Smooth muscle cell (in vitro differentiated cells): ENCODE results near the gene ADGRV1. TPM values are rescaled to one million over a fixed set of nuclear protein-coding genes. Genes with fewer than 3 reads are reported as not detected.

Experiments
- DNase-seq: peaks from one replicate; lab custom pipeline; 2025; ENCODE audit not compliant: unreplicated experiment; lab: John Stamatoyannopoulos, UW
- H2AFZ ChIP-seq: fragments of 200-600 bp; sonication (generic); 2 replicates; pipeline ENCODE4 v1.6.0; 2016; ENCODE audit warnings: antibody characterized with exemption, low read depth, mild to moderate bottlenecking
- H3F3A ChIP-seq: fragments of 200-600 bp; sonication (generic); 2 replicates; pipeline ENCODE4 v1.6.0; 2017; ENCODE audit warnings: antibody characterized with exemption, low read depth
- H3K27ac ChIP-seq: fragments of 200-600 bp; sonication (generic); 2 replicates; pipeline ENCODE4 v1.5.1; 2016; ENCODE audit warnings: low read depth, mild to moderate bottlenecking
- H3K27me3 ChIP-seq: fragments of 200-600 bp; sonication (generic); 2 replicates; pipeline ENCODE4 v1.6.1; 2016; ENCODE audit warnings: low read depth, mild to moderate bottlenecking
- H3K36me3 ChIP-seq: fragments of 200-600 bp; sonication (generic); 2 replicates; pipeline ENCODE4 v1.5.1; 2016; ENCODE audit warnings: low read depth
- H3K4me1 ChIP-seq: fragments of 200-600 bp; sonication (generic); 2 replicates; pipeline ENCODE4 v1.5.1; 2016; ENCODE audit warnings: low read depth
- H3K4me2 ChIP-seq: fragments of 200-600 bp; sonication (generic); 2 replicates; pipeline ENCODE4 v1.6.0; 2016; ENCODE audit warnings: mild to moderate bottlenecking
- H3K4me3 ChIP-seq: fragments of 200-600 bp; sonication (generic); 2 replicates; pipeline ENCODE4 v1.5.1; 2016; ENCODE audit warnings: mild to moderate bottlenecking
- H3K79me2 ChIP-seq: fragments of 200-600 bp; sonication (generic); 2 replicates; pipeline ENCODE4 v1.6.0; 2016; ENCODE audit warnings: low read depth, mild to moderate bottlenecking
- H3K9ac ChIP-seq: fragments of 200-600 bp; sonication (generic); 2 replicates; pipeline ENCODE4 v1.6.0; 2016; ENCODE audit warnings: low read depth
- H3K9me3 ChIP-seq: fragments of 200-600 bp; sonication (generic); replicated peaks from 2 replicates; pipeline ENCODE4 v1.5.1; 2016; ENCODE audit warnings: low read depth
- H4K20me1 ChIP-seq: fragments of 200-600 bp; sonication (generic); 2 replicates; pipeline ENCODE4 v1.6.0; 2016; ENCODE audit warnings: low read depth
- WGBS: methylation state at CpG from one replicate; pipeline ENCODE4 v1.1.7; 2016; ENCODE audit warnings: low lambda C conversion rate; 5-methylcytosine and 5-hydroxymethylcytosine counted together
- polyA plus RNA-seq: library from polyadenylated mRNA; unstranded; fragments of >200 nt; fragmentation: Nextera tagmentation; extraction: Ambion mirVana; gene quantifications from 2 replicates; pipeline ENCODE4 v1.2.1, GENCODE V29; 2016
- total RNA-seq: library from RNA; depleted of rRNA; stranded (reverse); fragments of >200 nt; gene quantifications from 2 replicates; pipeline ENCODE4 v1.2.3, GENCODE V29; 2014
- TF ChIP-seq, protein P1 (sequence below): fragments of 200-600 bp; sonication (generic); IDR thresholded peaks from 2 replicates; pipeline ENCODE4 v1.5.1; 2017; ENCODE audit warnings: borderline replicate concordance, mild to moderate bottlenecking, antibody characterized with exemption; ENCODE audit not compliant: insufficient read depth, poor library complexity, severe bottlenecking

Gene ADGRV1
- total and polyA plus RNA-seq, 2 experiments from 2014 or later, result 16.8 to 17.7 TPM

DNA sequence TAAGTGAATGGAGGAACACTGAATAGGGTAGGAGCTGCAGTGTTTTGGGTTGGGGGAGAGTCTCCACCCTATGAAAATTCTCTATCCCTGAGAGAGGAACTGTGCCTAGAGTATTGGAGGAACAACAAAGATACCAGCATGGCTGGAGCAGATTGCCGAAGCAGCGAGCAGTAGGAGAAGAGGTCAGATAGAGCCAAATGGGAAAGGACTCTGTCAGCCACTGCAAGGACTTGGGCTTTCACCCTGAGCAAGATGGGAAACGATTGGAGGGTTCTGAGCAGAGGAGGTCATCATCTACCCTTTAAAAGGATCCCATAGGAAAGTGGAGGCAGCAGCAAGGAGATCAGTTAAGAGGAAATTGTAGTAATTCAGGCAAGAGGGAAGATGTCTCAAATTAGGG, 24.8 kb upstream of the ADGRV1 start:
- H3K4me2 ChIP-seq, result no peak overlapping the region
- no peak overlapping the region for H3K4me3 ChIP-seq

DNA sequence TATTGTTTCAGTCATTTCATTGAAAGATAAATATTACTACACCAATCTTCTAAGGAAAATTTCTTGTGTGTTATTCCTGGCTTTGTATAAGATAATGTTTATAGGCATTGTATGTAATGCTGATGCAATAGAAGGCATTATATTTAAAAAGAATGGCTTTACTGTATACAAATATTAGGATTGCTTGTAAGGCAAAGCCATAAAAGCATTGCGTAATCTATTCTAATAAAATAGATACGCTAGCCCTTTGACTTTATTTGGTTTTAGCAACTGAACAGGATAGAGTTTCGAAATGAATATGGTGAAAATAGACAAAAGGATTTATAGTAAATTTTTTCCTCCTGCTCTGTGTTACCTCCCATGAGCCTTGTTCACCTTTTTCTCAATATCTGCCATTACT, 23.7 kb upstream of the ADGRV1 start:
- H3K36me3 ChIP-seq, result no peaks in the 10 kb centered on the region
- WGBS, result 78% methylated on average over 3 of the region's 3 CpGs
- no peaks in the 10 kb centered on the region for H4K20me1 ChIP-seq
- no peaks in the 10 kb centered on the region for H3K27me3 ChIP-seq
- H3K4me2 ChIP-seq, result no peak overlapping the region
- no peaks in the 10 kb centered on the region for H3K4me1 ChIP-seq
- H3K79me2 ChIP-seq, result no peaks in the 10 kb centered on the region
- H3F3A ChIP-seq, result no peaks in the 10 kb centered on the region
- no peak overlapping the region for H3K27ac ChIP-seq
- DNase-seq, result no peak
- H3K9ac ChIP-seq, result no peak overlapping the region
- H3K4me3 ChIP-seq, result no peak overlapping the region
- no peak overlapping the region for H2AFZ ChIP-seq
- TF ChIP-seq, protein P1, sequence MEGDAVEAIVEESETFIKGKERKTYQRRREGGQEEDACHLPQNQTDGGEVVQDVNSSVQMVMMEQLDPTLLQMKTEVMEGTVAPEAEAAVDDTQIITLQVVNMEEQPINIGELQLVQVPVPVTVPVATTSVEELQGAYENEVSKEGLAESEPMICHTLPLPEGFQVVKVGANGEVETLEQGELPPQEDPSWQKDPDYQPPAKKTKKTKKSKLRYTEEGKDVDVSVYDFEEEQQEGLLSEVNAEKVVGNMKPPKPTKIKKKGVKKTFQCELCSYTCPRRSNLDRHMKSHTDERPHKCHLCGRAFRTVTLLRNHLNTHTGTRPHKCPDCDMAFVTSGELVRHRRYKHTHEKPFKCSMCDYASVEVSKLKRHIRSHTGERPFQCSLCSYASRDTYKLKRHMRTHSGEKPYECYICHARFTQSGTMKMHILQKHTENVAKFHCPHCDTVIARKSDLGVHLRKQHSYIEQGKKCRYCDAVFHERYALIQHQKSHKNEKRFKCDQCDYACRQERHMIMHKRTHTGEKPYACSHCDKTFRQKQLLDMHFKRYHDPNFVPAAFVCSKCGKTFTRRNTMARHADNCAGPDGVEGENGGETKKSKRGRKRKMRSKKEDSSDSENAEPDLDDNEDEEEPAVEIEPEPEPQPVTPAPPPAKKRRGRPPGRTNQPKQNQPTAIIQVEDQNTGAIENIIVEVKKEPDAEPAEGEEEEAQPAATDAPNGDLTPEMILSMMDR, result no peak
- H3K9me3 ChIP-seq, result no peaks in the 10 kb centered on the region

More for the DNA sequence above, 24.8 kb upstream of the ADGRV1 start:
- Histone ChIP-seq H3K9me3 (no peaks in the 10 kb centered on the region), H3K79me2 (peaks cover 5% of the 10 kb centered on the region), H3K9ac (no peak overlapping the region), H2AFZ (no peak overlapping the region), H3K36me3 (no peaks in the 10 kb centered on the region), H3K27me3 (no peaks in the 10 kb centered on the region), H3F3A (no peaks in the 10 kb centered on the region), H4K20me1 (no peaks in the 10 kb centered on the region), H3K27ac (no peak overlapping the region), H3K4me1 (no peaks in the 10 kb centered on the region)
- WGBS, result 85% methylated on average over 3 of the region's 3 CpGs
- DNase-seq, result no peak
- TF ChIP-seq, protein P1, result no peak

DNA sequence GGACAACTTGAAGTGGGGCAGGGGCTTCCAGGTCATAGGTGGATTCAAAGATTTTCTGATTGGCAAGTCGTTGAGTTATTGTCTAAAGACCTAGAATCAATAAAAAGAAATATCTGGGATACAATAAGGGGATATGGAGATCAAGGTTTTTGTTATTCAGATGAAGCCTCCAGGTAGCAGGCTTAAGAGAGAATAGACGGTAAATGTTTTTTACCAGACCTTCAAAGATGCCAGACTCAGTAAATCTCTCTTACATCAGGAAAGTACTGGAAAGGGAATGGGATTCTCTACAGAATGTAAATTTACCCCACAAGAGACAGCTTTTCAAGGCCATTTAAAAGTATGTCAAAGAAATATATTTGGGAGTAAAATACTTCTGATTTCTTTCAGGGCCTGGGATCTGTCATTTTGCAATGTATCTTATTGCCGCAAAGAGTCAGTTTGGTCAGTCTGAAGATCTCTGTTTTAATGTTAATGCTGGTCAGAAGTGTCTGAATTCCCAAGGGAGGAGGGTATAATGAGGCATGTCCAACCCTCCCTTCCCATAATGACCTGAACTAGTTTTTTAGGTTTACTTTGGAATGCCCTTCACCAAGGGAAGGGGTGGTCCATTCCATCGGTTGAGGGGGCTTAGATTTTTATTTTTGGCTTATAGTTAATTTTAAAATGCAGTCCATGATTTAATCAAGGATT, 15.6 kb upstream of the ADGRV1 start:
- no peak for DNase-seq

More for the DNA sequence above, 15.6 kb upstream of the ADGRV1 start:
- H2AFZ ChIP-seq, result no peak overlapping the region
- no peaks in the 10 kb centered on the region for H3F3A ChIP-seq
- H3K9ac ChIP-seq, result no peak overlapping the region
- TF ChIP-seq, protein P1, result no peak
- no peaks in the 10 kb centered on the region for H3K36me3 ChIP-seq
- H3K4me2 ChIP-seq, result no peak overlapping the region
- H3K4me1 ChIP-seq, result no peaks in the 10 kb centered on the region
- H3K79me2 ChIP-seq, result no peaks in the 10 kb centered on the region
- H3K9me3 ChIP-seq, result no peaks in the 10 kb centered on the region
- no peaks in the 10 kb centered on the region for H4K20me1 ChIP-seq
- no peak overlapping the region for H3K27ac ChIP-seq
- H3K27me3 ChIP-seq, result no peaks in the 10 kb centered on the region
- whole genome bisulfite sequencing, result 55% methylated on average over 4 of the region's 4 CpGs
- no peak overlapping the region for H3K4me3 ChIP-seq
